DOHH2 (cell line): ENCODE measurements around the gene CDK5R1.

Experiments used
- CTCF ChIP-seq: fragments of 200-600 bp; sonication (generic); IDR thresholded peaks from one replicate; pipeline ENCODE4 v1.5.1; 2014; ENCODE audit warnings: antibody characterized with exemption, mild to moderate bottlenecking, low read depth, low read length; ENCODE audit not compliant: poor library complexity, severe bottlenecking
- EZH2phosphoT487 ChIP-seq: fragments of 200-600 bp; sonication (generic); IDR thresholded peaks from 2 replicates; pipeline ENCODE4 v1.6.1; 2017; ENCODE audit warnings: borderline replicate concordance, mild to moderate bottlenecking, antibody characterized with exemption, low read length, moderate library complexity, mixed read lengths

DNA sequence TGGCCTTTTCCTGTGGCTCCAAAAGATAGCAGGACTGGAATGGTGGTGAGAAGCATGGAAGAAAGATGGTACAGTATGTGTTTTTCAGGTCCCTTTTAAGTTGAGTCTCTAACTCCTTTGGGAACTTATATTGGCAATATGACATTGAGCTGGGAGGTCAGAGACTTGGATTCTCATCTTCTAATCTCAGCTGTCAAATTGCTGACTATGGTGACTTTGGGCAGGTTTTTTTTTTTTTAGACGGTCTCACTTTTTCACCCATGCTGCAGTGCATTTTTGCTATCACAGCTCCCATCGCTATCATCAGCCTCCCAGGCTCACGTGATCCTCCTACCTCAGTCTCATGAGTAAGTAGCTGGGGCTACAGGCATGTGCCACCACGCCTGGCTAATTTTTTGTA is 15.1 kb upstream of the CDK5R1 start:
- no peak for TF ChIP-seq CTCF
- TF ChIP-seq EZH2phosphoT487, result no peak
